OCI-LY7 (cell line): ENCODE results near the gene SLC29A2. TPM values are rescaled to one million over a fixed set of nuclear protein-coding genes. Genes with fewer than 3 reads are reported as not detected.

Experiments used
- BruUV-seq: library from RNA; stranded (reverse); fragments of 400-500 nt; replicated peaks from 2 replicates; lab custom pipeline; 2021; lab: Mats Ljungman, UMichigan
- CTCF ChIA-PET: fragments of 300-600 bp; sonication (Branson Sonifier 250); formaldehyde crosslinking; loops from one replicate; lab custom pipeline; 2022; ENCODE audit warnings: antibody characterized with exemption; ENCODE audit not compliant: unreplicated experiment; lab: Charles Lee
- POLR2A ChIA-PET: fragments of 300-600 bp; sonication (Branson Sonifier 250); formaldehyde crosslinking; loops from one replicate; lab custom pipeline; 2022; ENCODE audit warnings: antibody characterized with exemption; lab: Charles Lee
- DNase-seq: peaks from one replicate; pipeline ENCODE4 v3.0.0-alpha.2; 2015; ENCODE audit warnings: low spot score
- H2AFZ ChIP-seq: fragments of 200-600 bp; sonication (generic), shearing (Covaris generic); 2 replicates; pipeline ENCODE4 v1.6.1; 2014; ENCODE audit warnings: mild to moderate bottlenecking, antibody characterized with exemption, low read length, moderate library complexity
- H3K27ac ChIP-seq: fragments of 200-600 bp; sonication (generic); 2 replicates; pipeline ENCODE4 v1.5.1; 2014; ENCODE audit warnings: mixed run types, low read depth, mild to moderate bottlenecking, moderate library complexity, low read length, inconsistent platforms; ENCODE audit not compliant: poor library complexity, severe bottlenecking
- H3K36me3 ChIP-seq: fragments of 200-600 bp; sonication (generic); 2 replicates; pipeline ENCODE4 v1.6.1; 2014; ENCODE audit warnings: mild to moderate bottlenecking, antibody characterized with exemption, low read length, moderate library complexity, mixed read lengths; ENCODE audit not compliant: insufficient read depth
- H3K4me1 ChIP-seq: fragments of 200-600 bp; sonication (generic); 2 replicates; pipeline ENCODE4 v1.5.1; 2014; ENCODE audit warnings: mild to moderate bottlenecking, low read length; ENCODE audit not compliant: insufficient read depth, poor library complexity, severe bottlenecking
- H3K4me2 ChIP-seq: fragments of 200-600 bp; sonication (generic); 2 replicates; pipeline ENCODE4 v1.6.1; 2014; ENCODE audit warnings: mild to moderate bottlenecking, low read length
- H3K4me3 ChIP-seq: fragments of 200-600 bp; sonication (generic); 2 replicates; pipeline ENCODE4 v1.5.1; 2014; ENCODE audit warnings: mild to moderate bottlenecking, low read depth, low read length; ENCODE audit not compliant: poor library complexity, severe bottlenecking
- H3K79me2 ChIP-seq: fragments of 200-600 bp; sonication (generic); 2 replicates; pipeline ENCODE4 v1.6.1; 2016; ENCODE audit warnings: low read depth, mild to moderate bottlenecking, low read length, moderate library complexity, mixed read lengths; ENCODE audit not compliant: insufficient read depth
- H3K9me2 ChIP-seq: fragments of 200-600 bp; sonication (generic); 2 replicates; pipeline ENCODE4 v1.6.1; 2016; ENCODE audit warnings: mild to moderate bottlenecking, low read length, mixed read lengths; ENCODE audit not compliant: insufficient read depth
- H3K9me3 ChIP-seq: fragments of 200-600 bp; sonication (generic); 2 replicates; pipeline ENCODE4 v1.6.1; 2014; ENCODE audit warnings: mild to moderate bottlenecking, mixed run types, low read length, mixed read lengths
- H4K20me1 ChIP-seq: fragments of 200-600 bp; sonication (generic); 2 replicates; pipeline ENCODE4 v1.6.1; 2014; ENCODE audit warnings: mild to moderate bottlenecking, antibody characterized with exemption, low read length, moderate library complexity, mixed read lengths; ENCODE audit not compliant: insufficient read depth
- CTCF ChIP-seq: fragments of 200-600 bp; sonication (generic); conservative IDR thresholded peaks from 2 replicates; pipeline ENCODE4 v1.5.1; 2014; ENCODE audit warnings: mild to moderate bottlenecking, antibody characterized with exemption, low read length, moderate library complexity, mixed read lengths
- EZH2phosphoT487 ChIP-seq: fragments of 200-600 bp; sonication (generic); IDR thresholded peaks from 2 replicates; pipeline ENCODE4 v1.6.1; 2018; ENCODE audit warnings: low read depth, borderline replicate concordance, mild to moderate bottlenecking, mixed run types, antibody characterized with exemption, low read length, moderate library complexity, mixed read lengths
- intact Hi-C: fragments of 100-400 bp; cut with micrococcal nuclease; formaldehyde crosslinking; loops from one replicate; pipeline ENCODE4 v1.10.0; 2022; ENCODE audit not compliant: unreplicated experiment
- total RNA-seq, 2 experiments: library from RNA; depleted of rRNA in 1 of 2; stranded (reverse); fragments of >200 nt in 1 of 2; shearing (Covaris generic) in 1 of 2; gene quantifications; 2 replicates each; pipeline ENCODE4 v1.2.3, GENCODE V29; 2014 to 2022

SLC29A2 gene
- total RNA-seq, 2 experiments from 2014 or later = 33.6 to 56.4 TPM

GRCh38 chr11:66332371-66333219 is 39.0 kb downstream of the SLC29A2 start:
- Histone ChIP-seq H3K79me2 (no peaks in the 10 kb centered on the region), H3K4me3 (no peak overlapping the region), H3K4me2 (no peak overlapping the region), H2AFZ (no peak overlapping the region), H3K9me3 (no peaks in the 10 kb centered on the region), H3K36me3 (peaks cover 11% of the 10 kb centered on the region), H3K9me2 (no peaks in the 10 kb centered on the region), H3K4me1 (peaks cover 30% of the 10 kb centered on the region), H4K20me1 (no peaks in the 10 kb centered on the region), H3K27ac (no peak overlapping the region)
- BruUV-seq = no TSS peak
- no peak for TF ChIP-seq EZH2phosphoT487
- TF ChIP-seq CTCF = no peak
- no peak for DNase-seq
- CTCF ChIA-PET = no interaction called here
- POLR2A ChIA-PET = interaction anchor here (1.2 kb wide), 1 partner anchor 20 kb away, joined by 4 read pairs; no protein-coding TSS in a partner anchor
- intact Hi-C loops = no loop called here

- no peak overlapping the region for H2AFZ ChIP-seq
- intact Hi-C loops = no loop called here
- no peaks in the 10 kb centered on the region for H3K9me3 ChIP-seq
- peaks cover 33% of the 10 kb centered on the region for H3K4me1 ChIP-seq
- DNase-seq = no peak
- TF ChIP-seq EZH2phosphoT487 (no peak), CTCF (no peak)
- BruUV-seq = no TSS peak
- ChIA-PET POLR2A (interaction anchor here (1.2 kb wide), 1 partner anchor 20 kb away, joined by 4 read pairs; no protein-coding TSS in a partner anchor), CTCF (no interaction called here)
- no peaks in the 10 kb centered on the region for H3K79me2 ChIP-seq
- peaks cover 3% of the 10 kb centered on the region; the same call in 1 of the 2 replicates for H3K36me3 ChIP-seq
- H4K20me1 ChIP-seq = no peaks in the 10 kb centered on the region
- H3K4me2 ChIP-seq = no peak overlapping the region
- H3K27ac ChIP-seq = no peak overlapping the region
- H3K4me3 ChIP-seq = no peak overlapping the region
- no peaks in the 10 kb centered on the region for H3K9me2 ChIP-seq
Observed at GRCh38 chr11:66331542-66332370, 39.8 kb downstream of the SLC29A2 start.
